Measurements from ENCODE around the gene FAM83B.

Gene FAM83B

GRCh38 chr6:54875539-54875938, 29.0 kb downstream of the FAM83B start:
- no peak overlapping the region for H3K4me3 ChIP-seq (ENCODE audit: low read depth, low read length)
- TF ChIP-seq, protein P1, sequence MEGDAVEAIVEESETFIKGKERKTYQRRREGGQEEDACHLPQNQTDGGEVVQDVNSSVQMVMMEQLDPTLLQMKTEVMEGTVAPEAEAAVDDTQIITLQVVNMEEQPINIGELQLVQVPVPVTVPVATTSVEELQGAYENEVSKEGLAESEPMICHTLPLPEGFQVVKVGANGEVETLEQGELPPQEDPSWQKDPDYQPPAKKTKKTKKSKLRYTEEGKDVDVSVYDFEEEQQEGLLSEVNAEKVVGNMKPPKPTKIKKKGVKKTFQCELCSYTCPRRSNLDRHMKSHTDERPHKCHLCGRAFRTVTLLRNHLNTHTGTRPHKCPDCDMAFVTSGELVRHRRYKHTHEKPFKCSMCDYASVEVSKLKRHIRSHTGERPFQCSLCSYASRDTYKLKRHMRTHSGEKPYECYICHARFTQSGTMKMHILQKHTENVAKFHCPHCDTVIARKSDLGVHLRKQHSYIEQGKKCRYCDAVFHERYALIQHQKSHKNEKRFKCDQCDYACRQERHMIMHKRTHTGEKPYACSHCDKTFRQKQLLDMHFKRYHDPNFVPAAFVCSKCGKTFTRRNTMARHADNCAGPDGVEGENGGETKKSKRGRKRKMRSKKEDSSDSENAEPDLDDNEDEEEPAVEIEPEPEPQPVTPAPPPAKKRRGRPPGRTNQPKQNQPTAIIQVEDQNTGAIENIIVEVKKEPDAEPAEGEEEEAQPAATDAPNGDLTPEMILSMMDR (IDR thresholded peaks at IDR 0.05; ENCODE audit: low read depth, low read length): no peak
- TF ChIP-seq POLR2A (IDR thresholded peaks at IDR 0.05; ENCODE audit: extremely low read depth, insufficient read length) (no peak), MYC (IDR thresholded peaks at IDR 0.05; ENCODE audit: low read depth, low read length) (no peak)
- DNase-seq (ENCODE audit: low read depth): no peak

DNA sequence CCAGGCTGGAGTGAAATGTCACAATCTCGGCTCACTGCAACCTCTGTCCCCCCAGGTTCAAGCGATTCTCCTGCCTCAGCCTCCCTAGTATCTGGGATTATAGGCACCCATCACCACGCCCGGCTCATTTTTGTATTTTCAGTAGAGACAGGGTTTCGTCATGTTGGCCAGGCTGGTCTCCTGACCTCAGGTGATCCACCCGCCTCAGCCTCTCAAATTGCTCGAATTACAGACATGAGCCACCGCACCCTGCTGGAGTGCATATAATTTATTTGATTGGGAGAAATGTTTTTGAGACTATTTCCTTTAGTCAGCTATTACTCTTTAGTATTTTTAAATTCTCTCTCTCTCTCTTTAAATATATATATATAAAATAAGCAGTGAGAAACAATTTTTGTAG, 29.8 kb downstream of the FAM83B start:
- TF ChIP-seq POLR2A (IDR thresholded peaks at IDR 0.05; ENCODE audit: extremely low read depth, insufficient read length) (no peak), MYC (IDR thresholded peaks at IDR 0.05; ENCODE audit: low read depth, low read length) (no peak)
- TF ChIP-seq, protein P2, sequence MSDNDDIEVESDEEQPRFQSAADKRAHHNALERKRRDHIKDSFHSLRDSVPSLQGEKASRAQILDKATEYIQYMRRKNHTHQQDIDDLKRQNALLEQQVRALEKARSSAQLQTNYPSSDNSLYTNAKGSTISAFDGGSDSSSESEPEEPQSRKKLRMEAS (IDR thresholded peaks at IDR 0.05; ENCODE audit: low read depth, low read length): no peak
- TF ChIP-seq, protein P1 (IDR thresholded peaks at IDR 0.05; ENCODE audit: low read depth, low read length): no peak
- no peak overlapping the region for H3K4me3 ChIP-seq (ENCODE audit: low read depth, low read length)
- DNase-seq (ENCODE audit: low read depth): no peak

- DNase-seq (ENCODE audit: low read depth): no peak
- TF ChIP-seq, protein P2 (IDR thresholded peaks at IDR 0.05; ENCODE audit: low read depth, low read length): no peak
- no peak overlapping the region for H3K4me3 ChIP-seq (ENCODE audit: low read depth, low read length)
Measured at GRCh38 chr6:54876871-54877270, 30.3 kb downstream of the FAM83B start.

DNA sequence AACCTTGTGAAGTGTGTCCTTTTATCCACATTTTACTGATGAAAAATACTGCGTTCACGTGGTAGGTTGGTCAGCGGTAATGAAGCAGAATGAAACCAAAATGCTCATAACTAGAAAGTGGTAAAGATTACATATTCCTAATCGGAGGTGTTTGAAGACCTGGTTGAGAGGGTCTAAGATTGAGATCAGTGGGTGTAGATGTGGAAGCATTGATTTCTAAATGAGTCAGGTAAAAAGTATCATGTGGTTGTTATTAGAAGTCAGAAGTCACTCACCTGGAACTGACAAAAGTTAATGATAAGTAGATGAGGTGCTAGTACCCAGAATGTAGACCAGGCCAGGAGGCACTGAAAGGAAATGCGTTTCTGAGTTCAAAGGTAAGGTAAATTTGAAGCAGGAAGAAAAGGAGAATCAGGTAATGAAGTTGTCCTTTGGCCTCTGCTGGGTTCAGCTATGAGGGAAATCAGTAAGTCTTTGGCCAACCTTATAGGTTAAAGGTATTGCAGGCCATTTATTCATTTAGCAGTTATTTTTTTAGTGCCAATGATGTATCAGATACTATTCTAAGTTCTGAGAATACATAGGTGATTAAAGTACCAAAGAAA, 31.2 kb downstream of the FAM83B start:
- H3K4me3 ChIP-seq (ENCODE audit: low read depth, low read length): no peak overlapping the region
- no peak for DNase-seq (ENCODE audit: low read depth)
- TF ChIP-seq MYC (IDR thresholded peaks at IDR 0.05; ENCODE audit: low read depth, low read length): no peak
- TF ChIP-seq, protein P1 (IDR thresholded peaks at IDR 0.05; ENCODE audit: low read depth, low read length): no peak

- no peak for DNase-seq (ENCODE audit: low read depth)
- TF ChIP-seq POLR2A (IDR thresholded peaks at IDR 0.05; ENCODE audit: extremely low read depth, insufficient read length) (no peak), MYC (IDR thresholded peaks at IDR 0.05; ENCODE audit: low read depth, low read length) (no peak)
- TF ChIP-seq, protein P1 (IDR thresholded peaks at IDR 0.05; ENCODE audit: low read depth, low read length): no peak
- TF ChIP-seq, protein P2 (IDR thresholded peaks at IDR 0.05; ENCODE audit: low read depth, low read length): no peak
- no peak overlapping the region for H3K4me3 ChIP-seq (ENCODE audit: low read depth, low read length)
Measured at GRCh38 chr6:54878718-54879117, 32.1 kb downstream of the FAM83B start.

DNA sequence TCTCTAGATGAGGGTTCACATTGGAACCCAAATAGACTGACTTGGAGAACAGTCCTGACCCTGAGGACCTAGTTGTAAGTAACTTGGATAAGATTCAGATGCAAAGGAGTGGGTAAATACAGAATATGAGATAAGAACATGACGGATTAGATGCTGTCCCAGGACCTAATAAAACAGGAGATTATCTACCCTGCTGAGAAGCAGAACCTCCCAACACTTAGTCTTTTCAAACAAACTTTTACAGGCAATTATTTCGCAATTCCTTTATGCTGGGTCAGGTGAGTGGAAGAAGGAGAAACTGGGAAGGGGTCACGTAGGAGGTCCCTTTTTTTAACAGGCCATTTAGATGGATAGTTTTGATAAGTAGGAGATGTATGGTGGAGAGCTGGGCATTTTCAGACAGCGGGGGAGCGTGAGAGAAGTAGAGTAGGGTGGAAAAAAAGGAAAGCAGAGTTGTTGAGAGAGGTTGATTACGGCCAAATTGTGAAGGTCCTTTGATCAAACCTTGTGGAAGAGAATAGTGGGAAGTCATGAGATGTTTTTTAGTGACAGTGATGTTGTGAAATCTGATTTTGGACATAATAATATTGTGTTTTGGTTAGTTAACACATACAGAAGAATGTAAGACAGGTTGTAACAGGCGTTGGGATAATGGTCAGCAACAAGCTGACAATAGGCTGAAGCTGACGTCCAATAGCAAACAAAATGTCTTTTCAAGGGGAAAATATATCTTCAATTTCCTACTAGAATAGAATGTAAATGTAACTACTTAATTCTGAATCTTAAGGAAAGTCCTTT, 32.8 kb downstream of the FAM83B start:
- no peak overlapping the region for H3K4me3 ChIP-seq (ENCODE audit: low read depth, low read length)
- TF ChIP-seq, protein P1 (IDR thresholded peaks at IDR 0.05; ENCODE audit: low read depth, low read length): no peak
- TF ChIP-seq POLR2A (IDR thresholded peaks at IDR 0.05; ENCODE audit: extremely low read depth, insufficient read length): no peak
- DNase-seq (ENCODE audit: low read depth): no peak

Measured in NB4 (cell line).